ENCODE results near the gene CDKN2D.
"Not testable (repeated sequence)": the region's sequence is repeated elsewhere in the genome, so short reads cannot be mapped to it uniquely, and the experiment has no call there.

The CDKN2D gene

DNA sequence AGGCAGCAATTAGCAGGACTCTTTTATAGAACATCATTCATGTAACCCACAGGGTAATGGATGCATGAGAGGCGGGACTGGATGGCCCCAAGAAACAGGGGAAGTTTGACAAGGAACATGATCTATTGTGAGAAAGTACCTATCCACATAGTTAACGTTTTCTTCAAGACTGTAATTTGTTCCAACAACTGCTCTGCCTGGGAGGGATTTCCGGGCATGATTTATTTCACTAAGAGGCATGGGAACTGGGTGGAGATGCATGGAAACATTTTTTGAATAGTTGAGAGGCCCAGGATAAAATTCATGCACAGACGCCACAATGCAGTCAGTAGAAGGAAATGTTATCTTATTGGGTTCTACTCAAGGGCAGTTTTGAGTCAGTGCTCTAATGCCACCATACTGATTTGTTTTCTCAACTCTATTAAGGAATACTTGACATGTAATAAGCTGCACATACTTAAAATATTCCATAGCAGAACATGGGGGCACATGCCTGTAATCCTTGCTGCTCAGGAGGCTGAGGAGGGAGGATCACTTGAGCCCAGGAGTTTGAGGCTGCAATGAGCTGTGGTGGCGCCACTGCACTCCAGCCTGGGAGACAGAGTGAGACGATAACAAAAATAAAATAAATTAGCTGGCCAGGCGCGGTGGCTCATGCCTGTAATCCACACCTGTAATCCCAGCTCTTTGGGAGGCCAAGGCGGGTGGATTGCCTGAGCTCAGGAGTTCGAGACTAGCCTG is 35.0 kb downstream of the CDKN2D start:
- H3K4me3 ChIP-seq (replicated peaks; ENCODE audit: low read depth, low read length), result no peak overlapping the region
- no peak for DNase-seq (ENCODE audit: extremely low read depth, low read depth)
- TF ChIP-seq CTCF (IDR thresholded peaks at IDR 0.05; ENCODE audit: low read depth, low read length, missing control alignments), result no peak

DNA sequence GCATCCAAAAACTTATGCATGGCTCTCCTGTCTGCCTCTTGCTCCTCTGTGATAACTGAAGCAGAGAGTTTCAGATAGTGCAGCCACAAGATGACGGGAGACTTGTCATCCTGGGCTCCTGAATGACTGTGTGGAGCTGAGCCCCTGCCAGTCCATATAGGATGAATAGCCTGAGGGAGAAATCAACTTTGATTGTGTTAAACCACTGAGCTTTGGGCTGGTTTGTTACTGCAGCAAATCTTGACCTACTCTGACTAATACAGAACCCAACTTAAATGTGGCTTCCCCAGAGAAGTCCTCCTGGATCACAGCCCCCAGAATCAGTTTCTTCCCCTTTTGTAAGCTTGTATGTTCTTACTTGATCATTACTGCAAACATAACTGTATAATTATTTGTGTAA is 36.3 kb downstream of the CDKN2D start:
- no peak for TF ChIP-seq CTCF (IDR thresholded peaks at IDR 0.05; ENCODE audit: low read depth, low read length, missing control alignments)
- no peak for DNase-seq (ENCODE audit: extremely low read depth, low read depth)
- H3K4me3 ChIP-seq (replicated peaks; ENCODE audit: low read depth, low read length), result no peak overlapping the region

- DNase-seq (ENCODE audit: extremely low read depth, low read depth); H3K4me3 ChIP-seq (replicated peaks; ENCODE audit: low read depth, low read length): not testable (repeated sequence)
These were observed 41.9 kb downstream of the CDKN2D start for GRCh38 chr19:10526887-10527286.

DNA sequence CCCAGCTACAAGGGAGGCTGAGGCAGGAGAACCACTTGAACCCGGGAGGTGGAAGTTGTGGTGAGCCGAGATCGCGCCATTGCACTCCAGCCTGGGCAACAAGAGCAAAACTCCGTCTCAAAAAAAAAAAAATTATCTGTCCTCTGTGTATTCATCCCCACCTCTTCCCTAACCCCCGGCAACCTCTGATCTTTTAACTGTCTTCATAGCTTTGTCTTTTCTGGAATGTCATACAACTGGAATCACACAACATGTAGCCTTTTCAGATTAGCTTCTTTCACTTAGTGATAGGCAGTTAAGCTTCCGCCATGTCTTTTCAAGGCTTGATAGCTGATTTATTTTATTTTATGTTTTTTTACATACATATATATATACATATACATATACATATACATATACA is 43.1 kb downstream of the CDKN2D start:
- no peak for TF ChIP-seq CTCF (IDR thresholded peaks at IDR 0.05; ENCODE audit: low read depth, low read length, missing control alignments)
- no peak overlapping the region for H3K4me3 ChIP-seq (replicated peaks; ENCODE audit: low read depth, low read length)
- DNase-seq (ENCODE audit: extremely low read depth, low read depth), result no peak

- no peak overlapping the region for H3K4me3 ChIP-seq (replicated peaks; ENCODE audit: low read depth, low read length)
- no peak for DNase-seq (ENCODE audit: extremely low read depth, low read depth)
- no peak for TF ChIP-seq CTCF (IDR thresholded peaks at IDR 0.05; ENCODE audit: low read depth, low read length, missing control alignments)
These were observed 45.6 kb downstream of the CDKN2D start for GRCh38 chr19:10523135-10523636.

GRCh38 chr19:10521461-10522171 is 47.2 kb downstream of the CDKN2D start:
- TF ChIP-seq CTCF (IDR thresholded peaks at IDR 0.05; ENCODE audit: low read depth, low read length, missing control alignments), result no peak
- DNase-seq (ENCODE audit: extremely low read depth, low read depth), result no peak
- H3K4me3 ChIP-seq (replicated peaks; ENCODE audit: low read depth, low read length), result no peak overlapping the region

GRCh38 chr19:10520652-10521318 is 48.0 kb downstream of the CDKN2D start:
- DNase-seq (ENCODE audit: extremely low read depth, low read depth), result no peak
- no peak for TF ChIP-seq CTCF (IDR thresholded peaks at IDR 0.05; ENCODE audit: low read depth, low read length, missing control alignments)
- H3K4me3 ChIP-seq (replicated peaks; ENCODE audit: low read depth, low read length), result no peak overlapping the region
